Endothelial cell of umbilical vein (primary cell): ENCODE measurements around the gene PFN3. TPM values are rescaled to one million over a fixed set of nuclear protein-coding genes. Genes with fewer than 3 reads are reported as not detected.

Source experiments
- BruUV-seq: library from RNA; stranded (reverse); fragments of 400-500 nt; replicated peaks from 2 replicates; lab custom pipeline; 2021; lab: Mats Ljungman, UMichigan
- CTCF ChIA-PET: fragments of 300-600, 350-600 bp; sonication (Branson Sonifier 250); formaldehyde crosslinking; loops from one replicate; lab custom pipeline; 2021; ENCODE audit warnings: antibody characterized with exemption, inconsistent platforms; lab: Charles Lee
- POLR2A ChIA-PET: fragments of 300-600, 350-600 bp; sonication (Branson Sonifier 250); formaldehyde crosslinking; loops from one replicate; lab custom pipeline; 2021; ENCODE audit warnings: antibody characterized with exemption, inconsistent platforms; lab: Charles Lee
- DNase-seq: peaks from one replicate; pipeline ENCODE4 v3.0.0-alpha.2; 2011; ENCODE audit warnings: low read depth, low spot score
- FAIRE-seq: peaks from 2 replicates; lab custom pipeline; 2011; peaks lifted over from hg19 to GRCh38; lab: Jason Lieb, UNC
- H2AFZ ChIP-seq: 2 replicates; pipeline ENCODE4 v1.6.0; 2012; ENCODE audit warnings: low read depth, low read length, control low read depth, inconsistent platforms
- H3K27ac ChIP-seq: 2 replicates; pipeline ENCODE4 v1.5.1; 2011; ENCODE audit warnings: low read depth, mild to moderate bottlenecking, control low read depth, low read length, moderate library complexity; ENCODE audit not compliant: insufficient read depth
- H3K27me3 ChIP-seq, 2 experiments: 2 replicates each; pipeline versions ENCODE4 v1.6.0 to v1.6.1; 2011; ENCODE audit warnings: low read length in 2 of 2, mixed read lengths in 1 of 2; ENCODE audit not compliant: control insufficient read depth in 2 of 2, insufficient read depth in 2 of 2
- H3K36me3 ChIP-seq, 2 experiments: 2 replicates in 1 of 2; 3 replicates in 1 of 2; pipeline ENCODE4 v1.5.1; 2011; ENCODE audit warnings: low read length in 2 of 2, mild to moderate bottlenecking in 1 of 2, moderate library complexity in 1 of 2; ENCODE audit not compliant: control insufficient read depth in 2 of 2, insufficient read depth in 2 of 2; ENCODE audit errors: extremely low read depth in 1 of 2
- H3K4me1 ChIP-seq: 3 replicates; pipeline ENCODE4 v1.5.1; 2011; ENCODE audit warnings: mild to moderate bottlenecking, low read length; ENCODE audit not compliant: control insufficient read depth, insufficient read depth; ENCODE audit errors: extremely low read depth
- H3K4me2 ChIP-seq: 2 replicates; pipeline ENCODE4 v1.6.1; 2011; ENCODE audit warnings: low read length, control low read depth, mixed read lengths; ENCODE audit not compliant: insufficient read depth
- H3K4me3 ChIP-seq, 3 experiments: fragments of 200-600 bp in 1 of 3; sonication (generic), shearing (Covaris generic) in 1 of 3; replicated peaks in 1 of 3; 2 replicates each; pipeline ENCODE4 v1.5.1; 2011 to 2016; ENCODE audit warnings: control low read depth in 3 of 3, low read length in 3 of 3, mild to moderate bottlenecking in 2 of 3, inconsistent platforms in 1 of 3, low read depth in 1 of 3, moderate library complexity in 1 of 3; ENCODE audit not compliant: insufficient read depth in 1 of 3
- H3K79me2 ChIP-seq: 2 replicates; pipeline ENCODE4 v1.6.0; 2012; ENCODE audit warnings: low read length, inconsistent platforms; ENCODE audit not compliant: control insufficient read depth, insufficient read depth
- H3K9ac ChIP-seq: replicated peaks from 2 replicates; pipeline ENCODE3; 2011; ENCODE audit warnings: low read length, control low read depth; ENCODE audit not compliant: insufficient read depth; ENCODE audit errors: extremely low read depth
- H3K9me1 ChIP-seq: replicated peaks from 3 replicates; pipeline ENCODE4 v1.6.0; 2011; ENCODE audit warnings: mild to moderate bottlenecking, low read length; ENCODE audit not compliant: control insufficient read depth, insufficient read depth; ENCODE audit errors: extremely low read depth
- H3K9me3 ChIP-seq: replicated peaks from 2 replicates; pipeline ENCODE4 v1.5.1; 2012; ENCODE audit warnings: low read length, inconsistent platforms; ENCODE audit not compliant: control insufficient read depth, insufficient read depth
- H4K20me1 ChIP-seq: replicated peaks from 2 replicates; pipeline ENCODE3; 2011; ENCODE audit warnings: mild to moderate bottlenecking, low read length; ENCODE audit not compliant: control insufficient read depth, insufficient read depth; ENCODE audit errors: extremely low read depth
- EZH2 ChIP-seq: IDR thresholded peaks from 2 replicates; pipeline ENCODE4 v1.6.1; 2012; ENCODE audit warnings: borderline replicate concordance, low read depth, mild to moderate bottlenecking, moderate library complexity, low read length, inconsistent platforms; ENCODE audit not compliant: severe bottlenecking
- FOS ChIP-seq: IDR thresholded peaks from 2 replicates; pipeline ENCODE4 v1.6.1; 2011; ENCODE audit warnings: mild to moderate bottlenecking, low read length, moderate library complexity, borderline replicate concordance; ENCODE audit not compliant: insufficient read depth
- MAX ChIP-seq: IDR thresholded peaks from 2 replicates; pipeline ENCODE4 v1.6.1; 2011; ENCODE audit not compliant: insufficient read depth, insufficient read length
- POLR2A ChIP-seq: IDR thresholded peaks from 2 replicates; pipeline ENCODE4 v1.6.1; 2012; ENCODE audit warnings: low read depth, mild to moderate bottlenecking, control low read depth, low read length
- POLR2AphosphoS5 ChIP-seq: IDR thresholded peaks from 2 replicates; pipeline ENCODE4 v1.6.1; 2012; ENCODE audit warnings: low read depth, mild to moderate bottlenecking, control low read depth, low read length, moderate library complexity; ENCODE audit not compliant: insufficient read depth
- dilution Hi-C: fragments of 300-500 bp; cut with MboI; formaldehyde crosslinking; loops from one replicate; pipeline ENCODE4 v1.15.0; 2019; ENCODE audit warnings: low sequenced_read_pairs; ENCODE audit not compliant: extremely low pct_ligation_motif_present
- intact Hi-C: fragments of 100-400 bp; cut with micrococcal nuclease; formaldehyde crosslinking; loops from one replicate; pipeline ENCODE4 v1.10.0; 2022
- polyA plus RNA-seq, 4 experiments: library from polyadenylated mRNA; depleted of rRNA in 3 of 4; stranded (reverse) in 3 of 4; unstranded in 1 of 4; fragments of >200 nt; gene quantifications; 2 replicates each; pipeline versions ENCODE4 v1.2.1 to v1.2.3, GENCODE V29; 2011 to 2012; ENCODE audit warnings: missing spikeins in 1 of 4
- total RNA-seq: library from RNA; stranded (reverse); gene quantifications from 2 replicates; pipeline ENCODE4 v1.2.3, GENCODE V29; 2021

PFN3 gene
- total and polyA plus RNA-seq, 2 donors (not counting 3 experiments of a cell fraction or from before 2014, with no cell fraction given), result not detected

DNA sequence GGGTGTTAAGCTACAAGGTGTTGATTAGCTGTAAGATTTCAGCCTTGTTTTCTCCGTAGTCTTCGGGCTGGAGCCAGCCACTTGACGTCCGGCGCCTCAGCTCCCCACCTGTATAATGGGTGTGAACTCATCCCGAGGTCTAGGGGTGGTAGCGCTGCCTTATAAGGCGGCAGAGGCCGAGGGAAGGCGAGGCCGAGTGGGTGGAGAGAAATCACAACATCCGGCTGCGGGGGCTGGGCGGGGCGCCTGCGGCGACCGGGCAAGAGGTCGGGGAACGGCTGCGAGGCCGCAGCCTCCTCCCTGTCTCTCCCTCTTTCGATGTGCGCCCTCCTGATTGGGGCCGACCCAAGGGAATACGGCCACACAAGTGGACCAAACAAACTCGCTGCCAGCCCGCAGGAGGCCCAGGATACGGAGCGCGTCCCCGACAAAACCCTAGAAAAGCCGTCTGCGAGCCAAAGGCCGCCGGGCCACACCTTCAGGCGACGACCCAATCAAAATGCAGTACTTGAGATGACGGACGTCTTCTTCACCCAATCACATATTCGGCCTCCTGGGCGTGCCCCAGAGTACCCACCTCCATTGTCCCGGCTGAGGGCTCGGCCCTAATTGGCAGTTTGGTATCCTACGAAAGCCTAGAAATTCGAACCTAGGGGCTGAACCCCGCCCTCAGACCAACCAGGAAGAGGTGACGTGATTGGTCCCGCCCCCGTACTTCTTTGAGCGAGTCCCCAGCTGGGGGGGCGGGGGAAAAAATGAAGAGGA is 25.5 kb upstream of the PFN3 start:
- no peaks in the 10 kb centered on the region for H4K20me1 ChIP-seq
- intact Hi-C loops, result loop anchor here (1.0 to 2.0 kb wide), 6 partner anchors 20 to 71 kb away; partner anchors contain the start of genes PDLIM7 and PRR7
- peak overlapping the region; percentile 48 for H3K4me2 ChIP-seq
- peak; percentile 100 for DNase-seq
- CTCF ChIA-PET, result interaction anchor here (0.6 to 5.2 kb wide), 13 partner anchors 14 to 292 kb away, joined by 3 to 43 read pairs (median 6); partner anchors contain the start of gene PRR7
- FAIRE-seq, result peak; percentile 100
- peak overlapping the region; percentile 59 for H3K9ac ChIP-seq
- peak overlapping the region; percentile 61 for H3K27ac ChIP-seq
- peaks cover 27% of the 10 kb centered on the region for H3K79me2 ChIP-seq
- POLR2A ChIA-PET, result interaction anchor here (0.6 to 1.9 kb wide), 17 partner anchors 8 to 325 kb away, joined by 3 to 8 read pairs (median 4); partner anchors contain the start of gene PDLIM7
- H3K36me3 ChIP-seq, result no peaks in the 10 kb centered on the region
- H2AFZ ChIP-seq, result peak overlapping the region; percentile 92
- dilution Hi-C loops, result no loop called here
- TF ChIP-seq FOS, result no peak
- TF ChIP-seq MAX, result no peak
- peak; percentile 56 for TF ChIP-seq POLR2A
- TF ChIP-seq POLR2AphosphoS5, result peak; percentile 83
- peaks cover 14% of the 10 kb centered on the region for H3K4me1 ChIP-seq
- H3K9me3 ChIP-seq, result no peaks in the 10 kb centered on the region
- peak overlapping the region; percentile 40 to 52 (median 51) for H3K4me3 ChIP-seq
- H3K27me3 ChIP-seq, result no peaks in the 10 kb centered on the region
- TSS peak; percentile 93 for BruUV-seq
- H3K9me1 ChIP-seq, result no peaks in the 10 kb centered on the region

DNA sequence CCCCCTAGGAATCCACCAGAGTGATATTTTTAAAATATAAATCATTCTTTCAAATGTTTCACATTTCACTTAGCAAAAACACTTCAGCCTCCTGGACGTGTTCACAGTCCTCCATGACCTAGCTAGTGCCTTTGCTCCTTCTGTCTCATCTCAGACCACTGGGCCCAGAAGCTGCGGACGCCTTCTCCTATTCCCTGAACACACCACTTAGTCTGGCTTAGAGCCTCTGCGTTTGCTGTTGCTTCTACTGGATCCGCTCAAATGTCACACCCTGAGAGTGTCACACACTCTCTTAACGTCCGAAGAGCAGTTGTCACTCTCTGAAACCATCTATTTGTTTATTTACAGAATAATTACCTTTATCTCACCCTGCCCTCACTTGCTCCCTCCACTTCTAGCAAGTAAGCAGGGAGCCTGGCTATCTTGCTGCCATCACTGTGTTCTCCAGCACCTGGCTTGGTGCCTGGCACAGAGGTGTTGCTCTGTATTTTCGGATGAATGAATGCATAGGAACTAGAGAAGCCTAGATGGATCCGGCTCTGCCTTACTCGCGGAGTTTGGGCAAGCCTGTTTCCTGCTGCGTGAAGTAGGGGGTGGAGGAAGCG is 24.8 kb upstream of the PFN3 start:
- POLR2A ChIA-PET, result interaction anchor here (0.9 to 1.9 kb wide), 4 partner anchors 15 to 70 kb away, joined by 4 to 7 read pairs (median 4); no protein-coding TSS in a partner anchor
- Histone ChIP-seq H3K4me3 (peak overlapping the region in 2 of 3 experiments; percentile 51 to 52), H3K4me1 (peaks cover 14% of the 10 kb centered on the region), H3K79me2 (peaks cover 27% of the 10 kb centered on the region), H3K27ac (peak overlapping the region; percentile 61), H3K36me3 (no peaks in the 10 kb centered on the region), H3K9me1 (no peaks in the 10 kb centered on the region), H3K4me2 (peak overlapping the region; percentile 48), H4K20me1 (no peaks in the 10 kb centered on the region), H2AFZ (peak overlapping the region; percentile 92), H3K9ac (peak overlapping the region; percentile 59), H3K27me3 (no peaks in the 10 kb centered on the region), H3K9me3 (no peaks in the 10 kb centered on the region)
- no TSS peak for BruUV-seq
- FAIRE-seq, result no peak
- TF ChIP-seq EZH2, result no peak
- CTCF ChIA-PET, result interaction anchor here (1.0 to 5.2 kb wide), 6 partner anchors 17 to 36 kb away, joined by 4 to 43 read pairs (median 8); no protein-coding TSS in a partner anchor
- intact Hi-C loops (no loop called here), dilution Hi-C loops (no loop called here)
- DNase-seq, result no peak
